HG02970 (cell line): ENCODE results near the gene SPIB.
A peak's percentile ranks its signal among the peaks of the same experiment; 100 is the strongest.
"Not testable (repeated sequence)": the region's sequence is repeated elsewhere in the genome, so short reads cannot be mapped to it uniquely, and the experiment has no call there.

Source experiments
- ATAC-seq: cut with Tn5 transposase; IDR thresholded peaks from one replicate; pipeline ENCODE4 v1.9.1; 2021; ENCODE audit warnings: mild to moderate bottlenecking, moderate library complexity, moderate number of reproducible peaks; ENCODE audit not compliant: unreplicated experiment, low FRiP score

The SPIB gene

DNA sequence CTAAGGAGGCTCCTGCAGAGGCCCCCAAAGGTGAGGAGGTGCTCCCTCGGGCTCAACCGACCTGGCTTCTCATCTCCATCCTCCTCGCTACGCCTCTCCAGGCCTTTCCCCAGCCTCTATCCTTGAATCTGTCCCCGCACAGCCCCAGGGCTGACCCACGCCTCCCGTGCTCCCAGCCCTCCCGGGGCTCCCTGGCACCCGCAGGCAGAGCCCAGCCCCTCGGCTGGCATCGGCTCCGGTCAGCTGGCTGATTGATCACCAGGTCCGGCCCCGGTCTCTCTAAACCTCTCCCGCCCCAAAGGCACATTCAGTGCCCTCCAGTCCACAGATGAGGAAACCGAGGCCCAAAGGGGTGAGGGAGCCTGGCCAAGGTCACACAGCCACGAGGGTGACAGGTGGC is 16.5 kb downstream of the SPIB start:
- no peak for ATAC-seq

DNA sequence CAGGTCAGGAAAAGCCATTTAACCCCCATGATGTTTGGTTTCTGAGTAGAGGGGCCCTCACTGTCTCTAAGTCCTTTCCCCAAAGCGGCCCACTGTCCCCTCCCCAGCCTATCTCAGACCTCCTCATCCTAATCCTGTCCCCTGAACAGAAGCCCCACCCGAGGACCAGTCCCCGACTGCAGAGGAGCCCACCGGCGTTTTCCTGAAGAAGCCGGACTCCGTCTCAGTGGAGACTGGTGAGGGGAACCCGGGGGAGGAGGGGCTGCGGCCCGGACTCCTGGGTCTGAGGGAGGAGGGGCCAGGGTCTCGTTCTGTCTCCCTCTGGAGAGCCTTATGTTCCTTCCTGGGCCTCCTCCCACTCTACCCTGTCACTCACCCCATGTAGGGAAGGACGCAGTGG is 16.9 kb downstream of the SPIB start:
- no peak for ATAC-seq

DNA sequence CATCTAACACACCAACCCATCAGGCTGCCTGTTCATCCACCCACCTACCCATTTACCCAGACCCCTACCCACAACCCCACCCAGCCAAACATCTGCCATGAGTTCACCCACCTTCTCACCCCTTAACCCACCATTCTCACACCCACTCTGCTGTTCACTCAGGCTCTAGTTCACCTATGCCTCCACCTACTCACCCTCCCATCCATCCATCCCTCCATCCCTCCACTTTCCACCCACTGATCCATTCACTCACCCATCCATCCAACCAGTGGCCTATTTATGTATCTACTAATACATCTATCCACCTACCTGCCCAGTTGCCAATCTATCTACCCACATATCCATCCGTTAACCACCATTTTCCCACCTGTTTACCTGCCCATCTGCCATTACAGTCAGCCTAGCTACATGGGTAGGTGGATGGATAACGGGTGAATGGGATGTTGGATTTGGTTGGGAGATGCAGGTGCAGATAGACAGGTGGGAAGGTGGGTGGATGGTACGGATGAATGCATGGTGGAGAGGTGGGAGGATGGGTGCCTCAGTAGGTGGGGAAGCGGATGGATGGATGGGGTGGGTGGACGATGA is 19.2 kb downstream of the SPIB start:
- no peak for ATAC-seq

DNA sequence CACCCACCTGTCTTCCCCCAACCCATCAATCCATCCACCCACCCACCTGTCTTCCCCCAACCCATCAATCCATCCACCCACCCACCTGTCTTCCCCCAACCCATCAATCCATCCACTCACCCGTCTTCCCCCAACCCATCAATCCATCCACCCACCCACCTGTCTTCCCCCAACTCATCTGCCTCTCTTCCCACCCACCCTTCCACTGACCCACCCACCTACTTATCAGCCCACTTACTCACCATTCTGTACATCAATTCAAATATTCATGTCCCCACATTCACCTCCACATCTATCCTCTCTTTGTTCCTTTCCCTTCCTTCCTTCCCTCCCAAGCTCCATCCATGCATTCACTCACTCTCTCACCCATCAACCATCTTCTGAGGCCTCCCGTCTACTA is 20.4 kb downstream of the SPIB start:
- not testable (repeated sequence) for ATAC-seq

DNA sequence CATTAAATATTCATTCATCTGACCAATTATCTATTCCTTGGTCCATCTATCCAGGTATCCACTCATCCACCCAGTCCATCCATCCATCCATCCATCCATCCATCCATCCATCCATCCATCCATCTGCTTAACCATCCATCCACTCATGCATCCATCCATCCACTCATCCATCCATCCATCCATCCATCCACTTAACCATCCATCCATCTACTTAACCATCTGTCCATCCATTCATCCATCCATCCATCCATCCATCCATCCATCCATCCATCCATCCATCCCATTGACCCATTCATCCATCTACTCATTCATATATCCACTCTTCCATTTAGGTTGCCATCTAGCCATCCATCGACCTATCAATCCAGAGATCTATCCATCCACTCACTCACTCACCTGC is 25.3 kb downstream of the SPIB start:
- ATAC-seq, result no peak

DNA sequence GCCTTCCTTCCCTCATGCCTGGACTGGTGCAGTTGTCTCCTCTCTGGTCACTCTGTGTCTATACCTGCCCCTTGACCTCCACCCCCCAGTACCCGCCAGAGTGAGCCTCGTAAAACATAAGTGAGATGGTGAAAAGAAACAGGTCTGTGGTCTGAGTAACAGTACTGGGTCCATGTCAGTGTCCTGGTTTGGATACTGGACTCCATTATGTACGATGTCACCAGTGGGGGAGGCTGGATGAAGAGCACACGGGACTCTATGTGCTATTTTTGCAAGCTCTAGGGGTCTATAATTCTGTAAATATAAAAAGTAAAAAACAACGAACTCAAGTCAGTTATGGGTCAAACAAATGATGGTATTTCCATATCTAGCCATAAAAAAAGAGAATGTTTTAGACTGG is 28.3 kb downstream of the SPIB start:
- no peak for ATAC-seq

DNA sequence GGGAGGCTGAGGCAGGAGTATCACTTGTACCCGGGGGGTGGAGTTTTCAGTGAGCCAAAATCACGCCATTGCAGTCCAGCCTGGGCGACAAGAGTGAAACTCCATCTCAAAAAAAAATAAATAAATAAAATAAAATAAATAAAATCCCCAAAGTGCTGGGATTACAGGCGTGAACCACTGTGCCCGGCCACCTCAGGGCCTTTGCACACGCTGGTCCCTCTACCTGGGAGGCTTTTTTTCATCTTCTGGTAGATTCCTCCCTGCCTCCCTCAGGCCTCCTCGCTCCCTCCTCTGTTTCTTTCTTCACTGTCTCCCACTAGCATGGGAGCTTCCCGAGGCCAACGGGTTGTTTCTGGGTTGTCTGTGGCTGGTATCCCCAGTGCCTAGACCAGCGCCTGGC is 29.0 kb downstream of the SPIB start:
- no peak for ATAC-seq

DNA sequence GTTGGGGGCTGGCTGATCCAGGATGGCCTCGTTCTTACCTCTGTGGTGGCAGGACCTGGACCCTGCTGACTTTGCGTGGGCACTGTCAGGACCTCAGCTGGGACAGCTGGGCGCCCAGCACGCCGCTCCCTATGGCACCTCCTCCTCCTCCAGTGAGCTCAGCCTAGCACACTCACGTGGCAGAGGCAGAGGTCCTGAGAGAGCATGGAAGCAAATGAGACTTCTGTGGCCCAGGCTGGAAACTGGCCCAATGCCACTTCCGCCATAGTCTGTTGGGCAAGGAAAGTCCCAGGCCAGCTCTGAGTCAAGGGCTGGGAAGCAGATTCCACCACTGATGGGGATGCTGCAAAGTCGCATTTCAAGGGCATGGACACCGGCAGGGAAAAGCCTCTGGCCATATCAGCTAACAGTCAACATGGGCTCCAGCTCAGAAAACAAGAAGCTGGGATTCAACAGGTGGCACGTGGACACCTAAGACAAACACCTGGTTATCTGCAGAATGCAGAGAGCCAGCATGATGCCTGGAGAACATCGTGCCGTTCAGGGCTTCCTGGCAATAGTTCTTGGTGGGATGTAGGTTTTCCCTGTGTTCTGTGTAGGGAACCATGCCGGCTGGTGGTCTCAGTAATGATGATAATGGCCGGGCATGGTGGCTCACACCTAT is 30.6 kb downstream of the SPIB start:
- no peak for ATAC-seq

DNA sequence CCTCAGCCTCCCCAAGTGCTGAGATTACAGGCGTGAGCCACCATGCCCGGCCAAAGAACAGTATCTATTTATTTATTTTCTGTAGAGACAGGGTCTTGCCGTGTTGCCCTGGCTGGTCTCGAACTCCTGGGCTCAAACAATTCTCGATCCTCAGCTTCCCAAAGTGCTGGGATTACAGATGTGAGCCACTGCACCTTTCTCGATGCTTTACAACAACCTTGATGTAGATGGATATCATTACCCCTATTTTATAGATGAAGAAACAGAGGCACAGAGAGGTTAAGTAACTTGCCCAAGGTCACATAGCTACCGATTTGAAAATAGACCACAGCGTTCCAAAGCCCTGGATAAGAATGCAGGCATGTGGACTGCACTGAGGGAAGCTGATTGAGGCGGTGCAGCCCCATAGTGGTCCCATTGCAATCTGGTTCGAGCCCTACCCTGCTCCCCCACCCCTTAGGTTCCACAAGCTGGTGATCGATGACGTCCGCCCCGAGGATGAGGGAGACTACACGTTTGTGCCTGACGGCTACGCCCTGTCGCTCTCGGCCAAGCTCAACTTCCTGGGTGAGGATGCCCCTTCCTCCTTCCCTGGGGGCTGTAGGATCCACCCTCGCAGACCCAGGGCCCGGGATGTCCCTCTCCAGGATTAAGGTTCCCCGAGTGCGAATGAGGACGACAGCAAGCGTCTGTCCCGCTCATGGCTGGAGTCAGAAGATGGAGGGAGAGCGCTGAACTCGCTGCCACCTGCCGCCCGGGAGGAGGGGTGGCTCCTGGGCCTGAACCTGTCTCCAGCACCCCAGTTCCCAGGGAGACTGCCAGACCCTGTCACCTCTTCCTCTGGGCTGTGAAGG is 31.9 kb downstream of the SPIB start:
- ATAC-seq, result no peak

DNA sequence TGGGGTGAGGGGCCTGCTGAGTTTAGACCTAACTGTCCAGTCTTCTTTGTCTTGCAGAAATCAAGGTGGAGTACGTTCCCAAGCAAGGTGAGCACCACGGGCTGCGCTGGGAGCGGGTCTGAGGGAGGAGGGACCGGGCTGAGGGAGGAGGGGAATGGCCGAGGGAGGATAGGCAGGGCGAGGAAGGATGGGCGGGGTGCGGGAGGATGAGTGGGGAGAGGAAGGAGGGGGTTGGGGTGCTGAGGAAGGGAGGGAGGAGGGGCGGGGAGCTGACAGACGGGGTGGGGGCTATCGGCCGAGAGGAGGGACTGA is 32.4 kb downstream of the SPIB start:
- no peak for ATAC-seq

DNA sequence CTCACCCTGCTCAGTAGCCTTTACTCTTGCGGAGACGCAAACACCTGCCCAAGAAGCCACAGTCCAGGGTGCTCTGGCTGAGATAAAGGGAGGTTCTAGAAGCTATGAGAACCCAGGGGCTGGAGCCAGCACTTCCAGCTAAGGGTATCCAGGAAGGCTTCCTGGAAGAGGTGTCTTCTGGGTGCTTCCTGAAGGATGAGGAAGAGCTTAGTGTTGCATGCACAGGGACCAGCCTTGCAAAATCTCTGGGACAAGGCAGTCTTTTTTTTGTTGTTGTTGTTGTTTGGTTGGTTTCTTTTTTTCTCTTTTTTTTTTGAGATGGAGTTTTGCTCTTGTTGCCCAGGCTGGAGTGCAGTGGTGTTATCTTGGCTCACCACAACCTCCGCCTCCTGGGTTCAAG is 34.5 kb downstream of the SPIB start:
- no peak for ATAC-seq

DNA sequence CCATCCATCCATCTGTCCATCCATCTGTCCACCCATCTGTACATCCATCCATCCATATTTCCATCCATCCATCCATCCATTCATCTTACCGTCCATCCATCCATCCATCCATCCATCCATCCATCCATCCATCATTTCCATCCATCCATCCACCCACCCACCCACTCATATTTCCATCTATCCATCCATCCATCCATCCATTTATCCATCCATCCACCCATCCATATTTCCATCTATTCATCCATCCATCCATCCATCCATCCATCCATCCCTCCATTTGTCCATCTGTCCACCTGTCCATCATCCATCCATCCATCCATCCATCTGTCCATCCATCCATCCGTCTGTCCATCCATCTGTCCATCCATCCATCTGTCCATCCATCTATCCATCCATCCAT is 37.3 kb downstream of the SPIB start:
- no peak for ATAC-seq

DNA sequence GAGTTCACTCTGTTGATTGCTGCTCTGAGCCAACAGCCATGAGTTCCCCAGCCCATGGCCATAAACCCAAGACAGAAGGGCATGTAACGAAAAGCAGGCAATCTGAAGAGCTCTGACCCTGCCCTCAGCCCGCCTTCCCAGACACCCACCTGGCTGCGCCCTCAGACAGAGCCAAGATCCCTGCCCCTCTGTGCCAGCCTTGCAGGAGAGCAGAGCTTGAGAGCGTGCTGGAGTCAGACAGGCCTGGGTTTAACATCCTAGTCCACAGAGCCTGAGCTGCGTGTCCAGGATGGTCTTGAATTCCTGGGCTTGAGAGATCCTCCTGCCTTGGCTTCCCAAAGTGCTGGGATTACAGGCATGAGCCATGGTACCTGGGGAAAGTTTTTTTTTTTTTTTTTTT is 38.6 kb downstream of the SPIB start:
- ATAC-seq, result no peak

DNA sequence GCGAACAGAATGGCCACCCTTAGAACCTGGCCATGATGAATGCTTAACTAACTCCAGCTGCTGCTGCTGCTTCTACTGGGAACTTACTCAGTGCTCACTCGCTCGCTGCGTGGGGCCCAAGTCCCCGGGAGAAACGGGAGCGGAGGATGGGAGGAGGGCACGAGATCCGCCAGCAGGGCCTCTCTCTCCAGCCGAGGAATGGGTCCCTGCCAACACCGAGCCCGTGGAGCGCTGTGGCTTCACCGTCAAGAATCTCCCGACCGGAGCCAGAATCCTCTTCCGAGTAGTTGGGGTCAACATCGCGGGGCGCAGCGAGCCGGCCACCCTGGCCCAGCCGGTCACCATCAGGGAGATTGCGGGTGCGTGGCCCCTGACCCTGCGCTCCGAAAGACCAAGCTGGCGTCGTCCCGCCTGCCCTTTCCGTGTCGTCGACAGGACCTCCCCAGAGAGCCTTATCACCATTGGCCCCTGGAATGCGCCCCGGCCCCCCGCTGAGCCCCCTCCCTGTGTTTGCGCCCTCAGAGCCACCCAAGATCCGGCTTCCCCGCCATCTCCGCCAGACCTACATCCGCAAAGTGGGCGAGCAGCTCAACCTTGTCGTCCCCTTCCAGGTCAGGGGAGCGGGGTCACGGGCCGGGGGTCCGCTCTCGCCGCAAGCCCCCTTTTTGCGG is 39.8 kb downstream of the SPIB start:
- ATAC-seq, result no peak

DNA sequence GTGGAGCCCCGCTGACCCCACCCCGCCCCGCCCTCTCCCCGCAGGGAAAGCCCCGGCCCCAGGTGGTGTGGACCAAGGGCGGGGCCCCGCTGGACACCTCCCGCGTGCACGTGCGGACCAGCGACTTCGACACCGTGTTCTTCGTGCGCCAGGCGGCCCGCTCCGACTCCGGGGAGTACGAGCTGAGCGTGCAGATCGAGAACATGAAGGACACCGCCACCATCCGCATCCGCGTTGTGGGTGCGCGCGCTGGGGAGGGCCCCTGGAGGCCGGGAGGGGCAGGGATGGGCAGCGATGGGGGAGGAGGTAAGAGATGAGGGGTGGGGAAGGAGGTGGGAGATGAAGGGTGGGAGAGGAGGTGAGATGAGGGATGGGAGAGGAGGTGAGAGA is 40.3 kb downstream of the SPIB start:
- ATAC-seq, result no peak

DNA sequence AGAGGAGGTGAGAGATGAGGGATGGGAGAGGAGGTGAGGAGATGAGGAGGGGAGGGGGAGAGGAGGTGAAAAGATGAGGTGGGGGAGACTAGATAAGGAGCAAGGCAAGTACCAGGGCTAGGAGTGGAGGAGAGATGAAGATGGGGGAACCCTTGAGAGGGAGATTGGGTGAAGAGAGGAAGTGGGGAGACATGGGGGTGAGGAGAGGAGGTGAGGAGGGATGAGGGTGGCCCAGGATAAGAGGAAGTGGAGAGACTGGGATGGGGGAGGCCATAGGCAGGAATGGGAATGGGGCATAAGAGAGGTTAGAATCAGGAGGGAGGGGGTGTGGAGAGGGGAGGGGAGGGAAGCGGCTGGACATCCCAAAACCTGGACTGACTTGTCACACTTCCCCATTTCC is 40.9 kb downstream of the SPIB start:
- ATAC-seq, result no peak

DNA sequence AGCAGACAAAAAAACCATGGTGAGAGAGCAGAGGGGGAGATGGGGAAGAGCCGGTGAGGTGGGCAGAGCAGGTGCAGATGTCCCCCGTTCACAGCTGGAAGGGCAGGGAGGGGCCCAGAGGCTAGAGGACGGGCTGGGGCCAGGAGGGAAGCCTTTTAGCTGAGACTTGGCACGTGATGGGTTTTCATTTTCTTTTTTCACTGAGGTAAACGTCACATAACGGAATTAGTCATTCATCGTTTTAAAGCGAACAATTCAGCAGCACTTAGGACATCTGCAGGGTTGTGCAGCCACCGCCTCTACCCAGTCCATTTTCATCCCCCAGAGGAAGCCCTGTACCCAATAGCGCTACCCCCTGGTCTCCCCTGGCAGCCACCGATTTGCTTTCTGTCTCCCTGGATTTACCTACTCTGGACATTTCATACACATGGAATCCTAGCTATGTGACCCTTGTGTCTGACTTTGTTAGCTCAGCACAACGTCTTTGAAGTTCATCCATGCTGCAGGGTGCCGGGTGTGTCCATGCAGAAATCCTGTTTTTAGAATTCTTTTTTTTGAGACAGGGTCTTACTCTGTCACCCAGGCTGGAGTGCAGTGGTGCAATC is 41.5 kb downstream of the SPIB start:
- ATAC-seq, result peak; percentile 43

DNA sequence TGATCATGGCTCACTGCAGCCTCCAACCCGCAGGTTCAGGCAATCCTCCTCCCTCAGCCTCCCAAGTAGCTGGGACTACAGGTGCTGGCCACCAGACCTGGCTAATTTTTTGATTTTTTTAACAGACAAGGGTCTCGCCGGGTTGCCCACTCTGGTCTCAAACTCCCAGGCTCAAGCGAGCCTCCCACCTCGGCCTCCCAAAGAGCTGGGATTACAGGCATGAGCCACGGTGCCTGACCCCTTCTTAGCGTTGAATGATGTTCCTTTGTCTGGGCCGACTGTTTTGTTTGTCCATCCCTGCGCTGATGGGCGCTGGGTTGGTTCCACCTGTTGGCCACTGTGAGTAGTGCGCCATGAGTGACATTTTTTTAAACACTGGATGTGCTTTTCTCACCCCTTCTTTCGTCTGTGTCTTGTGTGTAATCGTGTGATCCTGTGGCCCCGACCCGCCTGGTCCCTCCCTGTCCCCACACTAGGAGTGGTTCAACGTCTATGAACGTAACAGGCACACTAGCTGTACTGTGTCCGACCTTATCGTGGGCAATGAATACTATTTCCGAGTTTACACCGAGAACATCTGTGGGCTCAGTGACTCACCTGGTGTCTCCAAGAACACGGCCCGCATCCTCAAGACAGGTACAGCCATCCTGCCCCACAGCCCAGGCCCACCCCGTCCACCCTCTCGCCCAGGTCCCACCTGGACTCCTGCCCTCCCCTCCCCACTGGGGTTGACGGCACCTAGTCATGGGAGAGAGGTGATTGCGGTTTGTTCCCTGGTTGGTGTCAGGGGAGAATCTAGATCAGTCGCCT is 42.5 kb downstream of the SPIB start:
- no peak for ATAC-seq

DNA sequence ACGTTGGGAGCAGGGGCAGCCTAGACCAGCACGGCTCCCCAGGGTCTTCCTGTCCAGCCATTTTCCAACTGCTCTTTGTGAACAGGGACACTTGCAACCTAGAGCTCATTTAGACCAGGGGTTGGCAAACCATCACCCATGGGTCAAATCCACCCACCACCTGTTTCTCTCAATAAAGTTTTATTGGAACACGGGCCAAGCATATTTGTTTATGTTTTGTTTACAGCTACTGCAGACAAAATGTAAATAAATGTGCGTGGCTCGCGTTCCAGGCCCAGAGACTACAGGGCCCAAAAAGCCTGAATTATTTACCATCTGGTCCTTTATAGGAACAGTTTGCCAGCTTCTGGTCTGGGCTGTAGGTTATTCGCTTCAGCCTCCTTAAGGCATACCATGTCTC is 44.2 kb downstream of the SPIB start:
- no peak for ATAC-seq

DNA sequence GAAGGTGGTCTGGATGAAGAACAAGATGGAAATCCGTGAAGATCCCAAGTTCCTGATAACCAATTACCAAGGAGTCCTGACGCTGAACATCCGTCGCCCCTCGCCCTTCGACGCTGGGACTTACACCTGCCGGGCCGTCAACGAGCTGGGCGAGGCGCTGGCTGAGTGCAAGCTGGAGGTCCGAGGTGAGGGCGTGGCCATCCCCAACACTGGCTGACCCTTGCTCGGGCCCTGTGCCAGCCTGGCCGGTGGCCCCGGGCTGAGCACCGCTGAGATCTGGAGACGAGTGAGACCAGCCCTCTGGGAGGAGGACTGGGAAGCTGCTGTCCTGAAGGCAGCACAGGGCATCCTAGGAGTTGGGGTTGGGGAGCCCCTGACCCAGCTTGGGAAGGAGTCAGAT is 45.6 kb downstream of the SPIB start:
- ATAC-seq, result no peak
